Measurements from ENCODE around the gene WAPL. TPM values are rescaled to one million over a fixed set of nuclear protein-coding genes. Genes with fewer than 3 reads are reported as not detected.

The WAPL gene
- total RNA-seq, 1 donor from 2014 or later: 47.9 TPM

DNA sequence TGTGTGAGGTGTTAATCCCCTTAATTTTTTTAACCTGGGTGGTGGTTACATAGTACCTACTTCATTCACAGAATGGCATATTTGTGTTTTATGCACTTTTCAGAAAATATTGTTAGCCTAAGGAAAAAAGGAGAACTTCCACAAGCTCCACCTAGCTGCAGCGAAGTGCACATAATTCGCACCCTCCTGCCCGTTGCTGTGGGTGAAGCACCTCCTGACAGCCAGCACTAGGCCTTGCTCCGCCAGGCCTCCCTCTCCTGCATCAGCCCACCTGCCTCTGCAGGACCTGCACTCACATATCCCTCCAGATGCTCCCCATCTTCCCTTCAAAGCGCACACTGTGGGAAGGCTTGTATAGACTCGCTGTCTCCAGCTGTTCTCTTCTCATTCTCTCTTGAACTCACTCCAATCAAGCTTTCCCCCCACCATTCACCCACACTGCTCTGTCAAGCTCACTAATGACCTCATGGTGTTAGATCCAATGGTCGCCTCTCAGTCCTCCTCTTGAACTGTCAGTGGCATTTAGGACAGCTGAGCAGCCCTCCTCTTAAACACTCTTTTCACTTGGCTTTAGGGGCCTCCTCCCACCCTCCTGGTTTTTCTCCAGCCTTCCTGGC lies 134.3 kb downstream of the WAPL start:
- peaks cover 61% of the 10 kb centered on the region for H3K27me3 Mint-ChIP-seq
- no peak for TF ChIP-seq CTCF (IDR thresholded peaks at IDR 0.05; ENCODE audit: unreplicated experiment)
- H3K36me3 Mint-ChIP-seq (ENCODE audit: insufficient read depth): no peaks in the 10 kb centered on the region
- DNase-seq (ENCODE audit: low spot score, unreplicated experiment): no peak
- H3K4me1 Mint-ChIP-seq (ENCODE audit: low read depth): peaks cover 4% of the 10 kb centered on the region
- no peak overlapping the region for H3K27ac Mint-ChIP-seq
- H3K4me3 Mint-ChIP-seq (ENCODE audit: low read depth): no peak overlapping the region
- no peaks in the 10 kb centered on the region for H3K9me3 Mint-ChIP-seq (ENCODE audit: low read depth)

DNA sequence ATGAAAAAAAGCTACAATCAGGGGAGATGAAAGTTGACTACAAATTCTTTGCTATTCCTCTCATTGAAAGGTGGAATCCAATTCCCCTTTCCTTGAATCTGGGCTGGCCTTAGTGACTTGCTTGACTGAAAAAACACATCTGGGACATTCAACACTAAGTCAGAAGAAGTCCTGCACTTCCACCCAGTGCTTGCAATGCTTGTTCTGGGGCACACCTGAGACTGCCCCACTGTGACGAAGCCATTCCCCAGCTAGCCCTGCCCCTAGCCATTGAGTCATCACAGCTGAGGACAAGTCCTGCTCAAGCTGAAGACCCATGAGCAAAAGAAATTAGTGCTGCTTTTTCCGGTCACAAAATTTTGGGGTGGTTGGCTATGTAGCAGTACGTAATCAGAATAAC lies 135.8 kb downstream of the WAPL start:
- H3K27me3 Mint-ChIP-seq: peaks cover 59% of the 10 kb centered on the region
- peaks cover 4% of the 10 kb centered on the region for H3K4me1 Mint-ChIP-seq (ENCODE audit: low read depth)
- no peaks in the 10 kb centered on the region for H3K9me3 Mint-ChIP-seq (ENCODE audit: low read depth)
- H3K27ac Mint-ChIP-seq: no peak overlapping the region
- no peaks in the 10 kb centered on the region for H3K36me3 Mint-ChIP-seq (ENCODE audit: insufficient read depth)
- no peak for TF ChIP-seq CTCF (IDR thresholded peaks at IDR 0.05; ENCODE audit: unreplicated experiment)
- no peak overlapping the region for H3K4me3 Mint-ChIP-seq (ENCODE audit: low read depth)
- DNase-seq (ENCODE audit: low spot score, unreplicated experiment): no peak

Other genes with a start within 250 kb of the WAPL start
- 0.22 and 0.42 TPM in 2 replicates for gene GRID1, start 155.0 kb downstream of the WAPL start, total RNA-seq
- gene OPN4, start 132.8 kb upstream of the WAPL start, total RNA-seq: not detected in 2 replicates
- 0.26 and 0.31 TPM in 2 replicates for gene LDB3, start 146.7 kb upstream of the WAPL start, total RNA-seq
- gene BMPR1A, start 234.8 kb upstream of the WAPL start, total RNA-seq: 80.7 and 89.7 TPM in 2 replicates